ENCODE measurements around the gene CMIP. TPM values are rescaled to one million over a fixed set of nuclear protein-coding genes. Genes with fewer than 3 reads are reported as not detected.

CMIP gene
- total RNA-seq, 2 experiments from 2014 or later: 57.1 to 58.3 TPM

- POLR2A ChIA-PET: no interaction called here
- no peak overlapping the region for H3K4me3 Mint-ChIP-seq
- CTCF ChIA-PET: no interaction called here
- H3K27ac Mint-ChIP-seq: no peak overlapping the region
- no peaks in the 10 kb centered on the region for H3K27me3 Mint-ChIP-seq
- no peaks in the 10 kb centered on the region for H3K9me3 Mint-ChIP-seq
- H3K4me1 Mint-ChIP-seq: no peaks in the 10 kb centered on the region
- no peak for DNase-seq
- peaks cover 7% of the 10 kb centered on the region for H3K36me3 Mint-ChIP-seq (ENCODE audit: low read depth)
Measured at GRCh38 chr16:81612351-81613163, 167.9 kb downstream of the CMIP start.

- no peak overlapping the region for H3K4me3 Mint-ChIP-seq
- ChIA-PET POLR2A (no interaction called here), CTCF (no interaction called here)
- H3K9me3 Mint-ChIP-seq: no peaks in the 10 kb centered on the region
- H3K27me3 Mint-ChIP-seq: no peaks in the 10 kb centered on the region
- no peak for DNase-seq
- peaks cover 13% of the 10 kb centered on the region for H3K36me3 Mint-ChIP-seq (ENCODE audit: low read depth)
- no peak overlapping the region for H3K27ac Mint-ChIP-seq
- H3K4me1 Mint-ChIP-seq: peaks cover 11% of the 10 kb centered on the region
Measured at GRCh38 chr16:81614171-81614570, 169.6 kb downstream of the CMIP start.

- no peaks in the 10 kb centered on the region for H3K9me3 Mint-ChIP-seq
- H3K36me3 Mint-ChIP-seq (ENCODE audit: low read depth): peaks cover 13% of the 10 kb centered on the region
- no peak overlapping the region for H3K4me3 Mint-ChIP-seq
- ChIA-PET POLR2A (no interaction called here), CTCF (interaction anchor here (1.2 to 2.2 kb wide), 2 partner anchors 12 to 108 kb away, joined by 4 to 8 read pairs; no protein-coding TSS in a partner anchor)
- DNase-seq: no peak
- no peaks in the 10 kb centered on the region for H3K27me3 Mint-ChIP-seq
- peaks cover 14% of the 10 kb centered on the region for H3K4me1 Mint-ChIP-seq
- H3K27ac Mint-ChIP-seq: no peak overlapping the region
Measured at GRCh38 chr16:81614654-81615359, 170.2 kb downstream of the CMIP start.

GRCh38 chr16:81615411-81615810, 170.8 kb downstream of the CMIP start:
- DNase-seq: no peak
- Mint-ChIP-seq H3K27ac (no peak overlapping the region), H3K4me3 (no peak overlapping the region), H3K9me3 (no peaks in the 10 kb centered on the region), H3K4me1 (peaks cover 20% of the 10 kb centered on the region), H3K27me3 (no peaks in the 10 kb centered on the region), H3K36me3 (ENCODE audit: low read depth) (peaks cover 13% of the 10 kb centered on the region)
- ChIA-PET POLR2A (interaction anchor here (0.9 to 1.7 kb wide), 2 partner anchors 100 to 170 kb away, joined by 4 read pairs; no protein-coding TSS in a partner anchor), CTCF (interaction anchor here (0.7 to 2.2 kb wide), 3 partner anchors 12 to 186 kb away, joined by 4 to 8 read pairs (median 5); no protein-coding TSS in a partner anchor)

- Mint-ChIP-seq H3K27ac (no peak overlapping the region), H3K36me3 (ENCODE audit: low read depth) (peaks cover 13% of the 10 kb centered on the region), H3K4me3 (no peak overlapping the region), H3K9me3 (no peaks in the 10 kb centered on the region), H3K4me1 (peaks cover 22% of the 10 kb centered on the region), H3K27me3 (no peaks in the 10 kb centered on the region)
- POLR2A ChIA-PET: interaction anchor here (0.9 to 1.9 kb wide), 7 partner anchors 14 to 170 kb away, joined by 3 to 9 read pairs (median 4); no protein-coding TSS in a partner anchor
- CTCF ChIA-PET: interaction anchor here (0.7 to 2.2 kb wide), 7 partner anchors 13 to 212 kb away, joined by 4 to 9 read pairs (median 4); no protein-coding TSS in a partner anchor
- DNase-seq: no peak
Measured at GRCh38 chr16:81615833-81616232, 171.2 kb downstream of the CMIP start.

- H3K36me3 Mint-ChIP-seq (ENCODE audit: low read depth): peaks cover 13% of the 10 kb centered on the region
- peak; percentile 88 for DNase-seq
Measured at GRCh38 chr16:81616321-81617020, 171.9 kb downstream of the CMIP start.

GRCh38 chr16:81617021-81617346, 172.4 kb downstream of the CMIP start:
- ChIA-PET POLR2A (interaction anchor here (0.6 to 1.9 kb wide), 12 partner anchors 8 to 302 kb away, joined by 3 to 9 read pairs (median 4); partner anchors contain the start of gene GAN), CTCF (interaction anchor here (0.6 to 2.2 kb wide), 7 partner anchors 15 to 213 kb away, joined by 3 to 9 read pairs (median 4); no protein-coding TSS in a partner anchor)
- no peaks in the 10 kb centered on the region for H3K27me3 Mint-ChIP-seq
- H3K36me3 Mint-ChIP-seq (ENCODE audit: low read depth): peaks cover 13% of the 10 kb centered on the region
- H3K4me3 Mint-ChIP-seq: peak overlapping the region; percentile 33
- H3K9me3 Mint-ChIP-seq: no peaks in the 10 kb centered on the region
- DNase-seq: no peak
- no peak overlapping the region for H3K27ac Mint-ChIP-seq
- peaks cover 22% of the 10 kb centered on the region for H3K4me1 Mint-ChIP-seq

More at GRCh38 chr16:81616321-81617020, 171.9 kb downstream of the CMIP start:
- CTCF ChIA-PET: interaction anchor here (0.7 to 2.2 kb wide), 8 partner anchors 13 to 213 kb away, joined by 4 to 9 read pairs (median 4); no protein-coding TSS in a partner anchor
- Mint-ChIP-seq H3K4me3 (peak overlapping the region; percentile 33), H3K9me3 (no peaks in the 10 kb centered on the region), H3K27ac (no peak overlapping the region), H3K27me3 (no peaks in the 10 kb centered on the region), H3K4me1 (peaks cover 22% of the 10 kb centered on the region)
- POLR2A ChIA-PET: interaction anchor here (0.6 to 1.9 kb wide), 13 partner anchors 9 to 302 kb away, joined by 3 to 9 read pairs (median 4); partner anchors contain the start of gene GAN

GRCh38 chr16:81618187-81618586, 173.6 kb downstream of the CMIP start:
- no peak overlapping the region for H3K4me3 Mint-ChIP-seq
- H3K27ac Mint-ChIP-seq: no peak overlapping the region
- ChIA-PET CTCF (no interaction called here), POLR2A (no interaction called here)
- H3K4me1 Mint-ChIP-seq: peaks cover 24% of the 10 kb centered on the region
- H3K36me3 Mint-ChIP-seq (ENCODE audit: low read depth): peaks cover 13% of the 10 kb centered on the region
- DNase-seq: no peak
- no peaks in the 10 kb centered on the region for H3K9me3 Mint-ChIP-seq
- H3K27me3 Mint-ChIP-seq: no peaks in the 10 kb centered on the region

- Mint-ChIP-seq H3K4me1 (peaks cover 28% of the 10 kb centered on the region), H3K27ac (no peak overlapping the region), H3K4me3 (no peak overlapping the region), H3K27me3 (no peaks in the 10 kb centered on the region), H3K9me3 (no peaks in the 10 kb centered on the region), H3K36me3 (ENCODE audit: low read depth) (peaks cover 13% of the 10 kb centered on the region)
- DNase-seq: no peak
- ChIA-PET POLR2A (no interaction called here), CTCF (no interaction called here)
Measured at GRCh38 chr16:81618661-81619060, 174.1 kb downstream of the CMIP start.

GRCh38 chr16:81620029-81620428, 175.4 kb downstream of the CMIP start:
- ChIA-PET CTCF (interaction anchor here (5.7 kb wide), 1 partner anchor 77 kb away, joined by 30 read pairs; no protein-coding TSS in a partner anchor), POLR2A (interaction anchor here (1.7 kb wide), 1 partner anchor 11 kb away, joined by 4 read pairs; no protein-coding TSS in a partner anchor)

GRCh38 chr16:81620796-81621195, 176.2 kb downstream of the CMIP start:
- no peak for DNase-seq
- H3K27me3 Mint-ChIP-seq: no peaks in the 10 kb centered on the region
- ChIA-PET POLR2A (interaction anchor here (1.7 kb wide), 1 partner anchor 10 kb away, joined by 4 read pairs; no protein-coding TSS in a partner anchor), CTCF (interaction anchor here (1.0 to 5.7 kb wide), 7 partner anchors 76 to 217 kb away, joined by 3 to 30 read pairs (median 17); no protein-coding TSS in a partner anchor)
- H3K9me3 Mint-ChIP-seq: no peaks in the 10 kb centered on the region
- H3K36me3 Mint-ChIP-seq (ENCODE audit: low read depth): peaks cover 16% of the 10 kb centered on the region
- H3K27ac Mint-ChIP-seq: no peak overlapping the region
- peaks cover 39% of the 10 kb centered on the region for H3K4me1 Mint-ChIP-seq
- H3K4me3 Mint-ChIP-seq: no peak overlapping the region

More at GRCh38 chr16:81620029-81620428, 175.4 kb downstream of the CMIP start:
- Mint-ChIP-seq H3K27me3 (no peaks in the 10 kb centered on the region), H3K36me3 (ENCODE audit: low read depth) (peaks cover 16% of the 10 kb centered on the region), H3K9me3 (no peaks in the 10 kb centered on the region), H3K4me3 (no peak overlapping the region), H3K27ac (no peak overlapping the region), H3K4me1 (peaks cover 36% of the 10 kb centered on the region)
- DNase-seq: no peak

- H3K27ac Mint-ChIP-seq: no peak overlapping the region
- no peaks in the 10 kb centered on the region for H3K9me3 Mint-ChIP-seq
- ChIA-PET POLR2A (interaction anchor here (1.7 kb wide), 1 partner anchor 9 kb away, joined by 4 read pairs; no protein-coding TSS in a partner anchor), CTCF (interaction anchor here (0.6 to 5.7 kb wide), 10 partner anchors 10 to 218 kb away, joined by 3 to 30 read pairs (median 6); no protein-coding TSS in a partner anchor)
- DNase-seq: no peak
- H3K4me3 Mint-ChIP-seq: no peak overlapping the region
- peaks cover 16% of the 10 kb centered on the region for H3K36me3 Mint-ChIP-seq (ENCODE audit: low read depth)
- H3K4me1 Mint-ChIP-seq: peaks cover 39% of the 10 kb centered on the region
- no peaks in the 10 kb centered on the region for H3K27me3 Mint-ChIP-seq
Measured at GRCh38 chr16:81621496-81621895, 176.9 kb downstream of the CMIP start.
